ENCODE measurements around the gene HCN4.
"Not testable (repeated sequence)": the region's sequence is repeated elsewhere in the genome, so short reads cannot be mapped to it uniquely, and the experiment has no call there.

Gene HCN4

DNA sequence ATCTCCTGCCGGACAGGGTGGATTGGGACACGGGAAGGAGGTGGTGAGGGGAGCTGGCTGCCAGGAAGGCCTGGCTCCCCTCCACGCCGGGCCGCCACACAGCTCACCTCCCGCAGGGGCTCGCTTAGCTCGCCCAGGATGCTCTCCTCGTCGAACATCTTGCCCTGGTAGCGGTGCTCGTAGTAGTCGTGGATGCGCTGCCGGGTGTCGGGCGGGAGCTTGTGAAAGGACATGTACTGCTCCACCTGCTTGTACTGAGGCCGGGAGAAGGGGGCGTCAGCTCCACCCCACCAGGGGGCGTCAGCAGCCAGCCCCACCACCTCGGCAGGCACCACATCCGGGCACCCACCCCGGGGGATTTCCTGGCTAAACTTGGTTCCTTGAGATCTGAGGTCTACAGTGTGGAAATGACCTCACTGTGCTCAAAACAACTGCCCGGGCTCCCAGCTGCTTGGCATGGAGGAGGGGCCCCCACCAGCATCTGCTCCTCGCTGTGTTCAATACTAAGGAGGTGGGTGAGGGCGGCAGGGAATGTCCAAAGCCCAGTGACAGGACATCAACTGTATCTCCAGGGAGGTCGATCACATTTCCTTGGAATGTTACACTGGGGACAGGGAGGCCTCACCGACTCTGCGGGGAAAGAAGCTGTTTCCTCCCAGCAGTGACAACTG, 43.4 kb downstream of the HCN4 start:
- no peak for DNase-seq (ENCODE audit: low spot score)

GRCh38 chr15:73324496-73325170, 44.1 kb downstream of the HCN4 start:
- no peak for DNase-seq (ENCODE audit: low spot score)

DNA sequence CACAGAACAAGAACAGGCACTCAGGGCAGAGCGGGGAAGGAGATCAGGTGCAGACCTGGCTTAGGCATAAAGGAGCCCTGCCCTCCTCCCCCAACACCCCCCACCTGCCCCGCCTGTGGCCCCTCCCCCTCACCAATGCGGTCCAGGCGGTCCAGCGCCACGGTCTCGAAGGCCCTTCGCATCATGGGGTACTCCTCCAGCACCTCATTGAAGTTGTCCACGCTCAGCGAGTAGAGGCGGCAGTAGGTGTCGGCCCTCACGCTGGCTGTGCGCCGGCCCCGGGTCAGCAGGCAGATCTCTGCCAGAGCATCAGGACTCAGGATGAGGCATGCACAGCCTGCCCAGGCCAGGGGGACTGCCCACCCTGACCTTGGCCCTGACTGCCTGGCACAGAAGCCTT, 44.8 kb downstream of the HCN4 start:
- DNase-seq (ENCODE audit: low spot score): no peak

DNA sequence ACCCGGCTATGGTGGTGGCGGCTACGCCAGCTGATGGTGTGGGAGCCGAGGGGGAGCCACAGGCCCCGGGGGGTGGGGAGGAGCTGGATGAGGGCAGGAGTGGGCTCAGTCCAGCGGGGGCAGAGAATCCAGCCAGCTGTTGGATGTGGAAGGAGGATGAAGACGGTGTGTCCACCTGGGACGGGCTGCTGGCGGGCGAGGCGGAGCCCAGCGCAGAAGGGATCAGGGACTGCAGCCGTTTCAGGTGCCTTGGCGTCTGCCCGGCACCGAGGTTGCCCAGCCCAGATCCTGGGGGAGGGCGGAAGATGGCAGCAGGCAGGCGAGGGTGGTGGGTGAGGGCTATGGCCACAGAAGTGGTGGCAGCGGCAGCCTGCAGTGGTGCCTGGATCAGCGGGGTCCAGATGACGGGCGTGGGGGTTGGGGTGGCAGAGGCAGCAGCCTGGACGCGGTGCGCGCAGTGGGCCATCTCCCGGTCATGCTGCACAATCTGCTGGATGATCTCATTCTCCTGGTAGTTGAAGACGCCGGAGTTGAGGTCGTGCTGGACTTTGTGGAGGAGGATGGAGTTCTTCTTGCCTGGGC, 45.3 kb downstream of the HCN4 start:
- no peak for DNase-seq (ENCODE audit: low spot score)

DNA sequence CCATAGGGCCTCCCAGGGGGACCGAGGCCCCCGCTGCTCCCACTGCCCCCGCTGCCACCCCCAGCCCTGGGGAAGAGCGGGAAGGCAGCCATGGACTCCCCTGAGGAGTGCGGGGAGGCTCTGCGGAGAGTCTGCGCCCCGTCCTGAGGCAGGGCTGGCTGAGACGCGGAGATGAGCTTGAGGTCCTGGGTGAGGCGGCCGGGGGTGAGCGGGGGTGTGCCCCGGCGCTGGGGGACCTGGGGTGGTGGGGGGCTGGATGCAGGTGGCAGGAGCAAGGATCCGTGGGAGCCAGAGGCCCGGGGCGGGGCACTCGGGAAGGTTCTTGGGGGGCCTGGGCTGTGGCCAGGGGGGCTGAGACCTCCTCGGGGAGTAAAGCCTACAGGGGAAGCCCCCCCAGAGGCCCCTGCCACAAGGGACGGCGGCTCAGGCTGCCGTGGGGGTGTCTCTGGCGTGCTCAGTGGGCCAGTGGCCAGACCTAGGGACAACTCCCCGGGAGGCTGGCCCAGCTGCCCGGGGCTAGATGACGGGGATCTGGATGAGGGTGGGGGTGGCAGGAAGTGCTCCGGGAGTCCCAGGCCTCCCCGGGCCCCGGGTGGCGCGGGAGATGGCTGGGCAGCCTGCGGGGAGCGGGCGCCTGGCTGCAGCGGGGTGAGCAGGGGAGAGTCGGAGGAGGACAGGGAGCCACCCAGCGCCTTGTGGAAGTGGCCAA, 45.9 kb downstream of the HCN4 start:
- DNase-seq (ENCODE audit: low spot score): no peak

DNA sequence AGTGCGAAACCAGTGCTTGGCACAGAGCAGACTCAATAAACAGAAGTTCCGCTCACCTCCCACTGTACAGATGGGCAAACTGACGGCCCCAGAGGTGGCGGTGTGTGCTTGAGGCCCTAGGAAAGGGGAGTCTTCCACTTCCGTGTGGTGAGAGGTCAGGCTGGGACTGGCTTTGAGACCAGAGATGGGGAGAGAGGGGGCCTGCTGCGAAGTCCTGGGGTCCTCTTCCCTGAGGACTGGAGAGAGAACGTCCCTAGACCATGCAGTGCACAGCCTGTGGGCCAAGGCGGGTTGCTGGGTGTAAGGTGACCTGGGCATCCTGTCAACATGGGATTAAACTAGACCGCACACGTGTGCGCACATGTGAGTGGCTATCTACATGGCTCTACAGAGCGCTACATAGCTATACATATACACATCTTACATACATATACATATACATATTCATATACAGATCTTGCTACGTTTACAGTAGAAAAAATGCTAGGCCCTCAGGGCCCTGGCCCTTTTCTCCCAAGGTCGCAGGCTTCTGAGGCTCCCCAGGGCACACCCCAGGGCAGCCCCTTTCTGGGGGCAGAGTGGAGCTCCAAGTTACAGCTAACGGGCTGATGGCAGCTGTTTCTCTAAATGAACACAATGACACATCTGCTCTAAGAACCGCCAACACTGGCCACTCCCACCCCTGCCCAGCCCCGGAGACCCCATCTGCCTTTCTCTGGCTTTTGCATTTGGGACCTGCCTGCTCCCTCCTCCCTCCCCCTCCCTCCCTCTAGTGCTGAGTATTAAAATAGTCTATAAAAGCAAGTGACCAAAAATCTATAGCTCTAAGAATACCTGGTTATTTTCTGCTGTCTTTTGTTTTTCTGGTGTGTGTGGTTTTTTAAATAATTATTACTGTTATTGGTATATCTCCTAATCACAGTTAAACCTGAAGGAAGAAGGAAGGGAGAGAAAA, 47.0 kb downstream of the HCN4 start:
- no peak for DNase-seq (ENCODE audit: low spot score)

- no peak for DNase-seq (ENCODE audit: low spot score)
These were observed 48.1 kb downstream of the HCN4 start for GRCh38 chr15:73320619-73321180.

DNA sequence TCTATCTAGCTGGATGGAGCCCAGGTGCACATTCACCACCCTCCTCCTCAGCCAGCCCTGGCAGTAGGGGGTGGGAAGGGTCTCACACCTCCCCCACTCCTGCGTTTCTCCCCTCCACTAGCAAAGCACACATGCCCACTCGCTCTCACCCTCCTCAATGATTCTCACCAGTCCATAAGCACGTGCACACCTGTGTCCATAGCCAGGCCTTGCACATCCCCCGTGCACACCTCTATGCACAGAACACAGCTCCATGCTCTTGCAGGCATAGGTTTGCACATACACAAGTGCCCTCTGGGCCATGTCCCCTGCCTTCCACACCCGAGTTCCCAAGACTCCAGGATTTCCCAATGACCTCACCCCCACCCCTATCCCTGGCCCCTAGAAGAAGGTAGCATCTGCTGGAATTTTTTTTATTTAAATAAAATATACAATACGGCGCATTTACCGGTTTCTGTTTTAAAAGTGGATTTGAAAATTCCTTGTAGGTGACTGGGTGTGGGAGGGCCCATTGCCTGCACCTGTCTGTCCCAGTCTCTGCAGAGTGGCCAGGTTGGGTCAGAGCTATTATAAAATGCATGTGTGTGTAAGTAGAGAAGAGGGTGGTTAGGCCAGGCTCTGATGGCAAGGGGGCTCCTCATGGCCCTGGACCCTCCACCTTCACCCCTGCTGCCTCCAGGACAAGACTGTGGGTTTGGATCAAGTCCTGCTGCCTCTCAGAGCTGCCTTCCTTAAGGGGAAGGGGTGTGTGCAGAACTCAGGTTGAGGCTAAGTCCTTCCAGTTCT, 49.1 kb downstream of the HCN4 start:
- no peak for DNase-seq (ENCODE audit: low spot score)

DNA sequence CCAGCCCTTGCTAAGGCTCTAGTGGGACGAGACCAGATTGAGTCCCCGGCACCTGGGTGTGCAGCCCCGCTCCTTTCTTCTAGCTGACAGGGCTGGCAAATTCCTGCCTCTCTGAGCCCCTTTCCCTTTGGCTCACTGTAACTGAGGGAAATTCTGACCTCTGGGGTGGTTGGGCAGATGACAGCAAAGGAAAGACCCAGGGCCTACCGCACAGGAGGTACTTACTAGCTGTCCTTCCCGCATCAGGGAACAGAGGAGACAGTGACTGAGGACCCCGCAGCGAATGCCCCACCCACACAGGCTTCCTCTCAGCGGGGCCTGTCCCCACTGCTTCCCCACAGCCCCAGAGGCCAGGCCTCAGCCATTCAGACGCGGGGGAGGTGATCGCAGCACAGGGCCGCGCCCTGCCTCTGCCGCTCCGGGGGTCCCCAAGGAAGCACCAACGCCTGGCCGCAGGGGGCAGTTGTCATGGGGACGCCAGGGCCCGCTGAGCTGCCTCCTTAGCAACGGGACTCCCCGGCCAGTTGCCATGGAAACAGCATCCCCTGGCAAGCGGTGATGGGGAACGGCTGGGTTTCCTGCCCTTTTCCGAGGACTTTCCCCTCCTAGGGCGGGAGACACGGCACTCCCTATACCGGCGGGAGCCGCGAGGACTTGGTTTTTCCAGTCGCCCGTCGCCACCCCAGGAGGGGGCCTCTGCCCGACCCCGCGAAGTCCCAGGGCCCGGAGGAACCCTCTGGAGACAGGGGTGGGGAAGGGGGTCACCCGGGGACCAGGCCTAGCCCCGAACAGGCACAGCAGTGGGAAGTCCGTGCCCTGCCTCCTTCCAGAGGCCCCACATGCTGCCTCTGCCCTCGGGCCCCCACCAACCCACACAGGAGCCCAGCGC, 50.1 kb downstream of the HCN4 start:
- DNase-seq (ENCODE audit: low spot score): no peak

DNA sequence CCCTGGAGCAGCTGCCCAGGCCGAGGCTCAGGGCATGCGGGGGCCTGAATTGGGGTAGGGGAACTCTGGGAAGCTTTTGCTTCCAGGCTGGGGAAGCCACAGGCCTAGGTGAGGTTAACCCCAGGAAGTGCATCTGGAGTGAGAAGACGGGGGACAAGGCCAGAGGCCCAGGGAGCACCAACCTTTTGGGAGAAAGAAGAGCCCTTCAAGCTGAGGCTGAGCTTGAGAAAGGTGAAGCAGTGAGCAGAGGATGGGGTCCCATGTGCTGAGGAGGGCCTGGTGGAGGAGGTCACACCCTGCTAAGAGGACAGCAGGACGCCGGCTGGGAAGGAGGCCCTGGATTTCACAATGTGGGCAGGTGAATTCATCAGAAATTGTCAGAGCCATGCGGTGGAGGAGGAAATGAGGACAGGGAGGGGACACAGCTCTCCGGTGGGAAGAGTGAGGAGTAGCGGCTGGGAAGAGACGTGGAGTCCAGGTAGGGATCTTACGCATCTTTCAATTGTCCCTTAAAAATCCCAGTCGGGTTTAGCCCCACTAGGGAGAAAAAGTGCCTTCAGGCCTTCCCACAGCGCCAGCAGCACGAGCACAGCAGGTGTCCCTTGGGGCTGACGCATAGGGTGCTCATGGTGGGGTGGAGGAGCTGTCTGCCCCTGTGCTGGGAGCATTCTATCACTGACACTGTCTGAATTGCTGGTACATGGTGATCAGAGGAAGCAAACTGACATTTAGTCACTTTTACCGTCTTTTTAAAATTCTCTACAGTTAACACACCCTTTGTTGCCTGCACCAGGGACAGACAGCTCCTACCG, 50.9 kb downstream of the HCN4 start:
- no peak for DNase-seq (ENCODE audit: low spot score)

- DNase-seq (ENCODE audit: low spot score): no peak
These were observed 54.9 kb downstream of the HCN4 start for GRCh38 chr15:73313861-73314260.

DNA sequence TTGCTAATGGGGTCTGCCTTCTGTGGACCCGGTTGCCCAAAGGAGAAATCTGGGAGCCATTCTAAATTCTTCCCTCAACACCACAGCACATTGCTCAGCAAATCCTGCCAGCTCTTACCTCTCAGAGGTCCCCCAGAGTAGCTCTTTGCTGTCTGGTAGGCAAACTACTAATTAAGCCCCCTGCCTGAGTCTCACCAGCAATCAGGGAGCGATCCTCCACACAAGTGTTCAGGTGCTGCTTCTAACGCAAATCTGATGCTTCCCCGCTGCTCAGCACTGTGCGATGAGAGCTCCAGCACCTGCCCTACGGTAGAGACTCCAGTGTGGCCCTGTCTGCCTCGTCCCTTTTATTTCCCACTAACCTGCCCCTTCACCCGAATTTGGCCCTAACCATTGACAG, 60.5 kb downstream of the HCN4 start:
- DNase-seq (ENCODE audit: low spot score): no peak

DNA sequence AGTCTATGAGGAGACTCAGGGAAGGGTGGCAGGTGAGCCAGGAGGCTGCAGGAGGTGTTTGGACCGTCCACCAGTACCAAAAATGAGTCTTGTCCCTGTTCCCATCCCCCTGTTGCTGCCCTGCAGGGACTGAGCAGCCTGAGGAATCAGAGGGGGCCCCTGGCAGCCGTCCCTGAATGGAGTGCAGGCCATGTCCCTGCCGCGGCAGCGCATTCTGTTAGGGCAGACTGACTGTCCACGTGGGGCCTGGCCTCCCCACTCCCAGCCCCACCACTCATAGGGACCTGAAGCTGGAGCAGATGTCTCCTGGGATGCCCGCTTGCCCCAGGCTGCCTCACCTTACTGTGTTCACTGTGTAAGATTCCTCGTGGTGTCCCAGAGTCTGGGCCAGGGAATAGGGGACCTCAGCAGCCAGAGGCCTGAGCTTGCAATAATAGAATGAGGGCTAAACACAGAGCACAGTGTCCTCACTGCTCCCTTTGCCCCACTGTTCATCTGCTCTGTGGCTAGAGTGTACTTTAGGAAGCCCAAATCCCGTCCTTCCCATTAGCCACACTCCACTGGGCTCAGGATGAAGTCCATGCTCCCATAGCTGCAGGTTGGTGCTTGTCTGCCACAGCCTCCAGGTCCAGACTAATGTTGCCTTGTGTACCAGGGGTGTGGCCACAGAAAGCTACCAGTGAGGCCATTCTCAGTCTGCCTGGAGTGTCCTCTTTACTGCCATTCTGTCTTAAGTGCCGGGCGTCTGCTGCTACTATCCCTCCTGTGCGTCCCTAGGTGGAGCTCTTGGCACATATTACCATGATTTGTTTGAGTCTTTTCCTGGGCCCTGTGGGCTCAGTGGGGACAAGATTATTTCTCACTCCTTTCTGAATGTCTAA, 63.2 kb downstream of the HCN4 start:
- DNase-seq (ENCODE audit: low spot score): no peak

DNA sequence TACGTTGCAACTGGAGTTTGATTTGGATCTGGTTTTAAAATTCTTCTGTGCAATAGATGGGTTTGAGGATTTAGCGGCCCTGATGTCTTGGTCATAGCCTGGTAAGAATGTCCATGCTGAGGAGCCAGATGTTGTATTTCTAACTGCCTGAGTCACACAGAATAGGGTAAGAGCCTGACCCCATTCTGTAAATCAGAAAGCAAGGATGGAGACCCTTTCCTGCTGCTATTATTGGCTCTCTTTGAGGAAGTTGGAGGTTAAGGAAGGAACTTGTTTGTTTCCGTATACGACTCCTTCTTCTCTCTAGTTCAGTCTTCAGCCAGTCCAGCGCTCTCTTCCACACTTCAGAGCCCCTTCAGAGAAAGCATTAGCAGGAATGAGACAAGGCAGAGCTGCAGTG, 65.1 kb downstream of the HCN4 start:
- no peak for DNase-seq (ENCODE audit: low spot score)

- not testable (repeated sequence) for DNase-seq (ENCODE audit: low spot score)
These were observed 68.5 kb downstream of the HCN4 start for GRCh38 chr15:73300286-73300685.

- DNase-seq (ENCODE audit: low spot score): no peak
These were observed 70.1 kb downstream of the HCN4 start for GRCh38 chr15:73298522-73299245.
